GM12865 (cell line): Measurements from ENCODE around the gene FRMPD1.
"Not testable (repeated sequence)": the region's sequence is repeated elsewhere in the genome, so short reads cannot be mapped to it uniquely, and the experiment has no call there.

Source experiments
- DNase-seq: peaks from one replicate; pipeline ENCODE4 v3.0.0; 2010; ENCODE audit warnings: low read depth
- H3K4me3 ChIP-seq: 2 replicates; pipeline ENCODE4 v1.5.1; 2011; ENCODE audit warnings: mild to moderate bottlenecking, low read depth, low read length, control low read depth
- CTCF ChIP-seq: IDR thresholded peaks from 2 replicates; pipeline ENCODE4 v1.5.1; 2011; ENCODE audit warnings: low read length, control low read depth, low read depth, inconsistent platforms; ENCODE audit not compliant: insufficient read depth; ENCODE audit errors: missing control alignments

FRMPD1 gene

DNA sequence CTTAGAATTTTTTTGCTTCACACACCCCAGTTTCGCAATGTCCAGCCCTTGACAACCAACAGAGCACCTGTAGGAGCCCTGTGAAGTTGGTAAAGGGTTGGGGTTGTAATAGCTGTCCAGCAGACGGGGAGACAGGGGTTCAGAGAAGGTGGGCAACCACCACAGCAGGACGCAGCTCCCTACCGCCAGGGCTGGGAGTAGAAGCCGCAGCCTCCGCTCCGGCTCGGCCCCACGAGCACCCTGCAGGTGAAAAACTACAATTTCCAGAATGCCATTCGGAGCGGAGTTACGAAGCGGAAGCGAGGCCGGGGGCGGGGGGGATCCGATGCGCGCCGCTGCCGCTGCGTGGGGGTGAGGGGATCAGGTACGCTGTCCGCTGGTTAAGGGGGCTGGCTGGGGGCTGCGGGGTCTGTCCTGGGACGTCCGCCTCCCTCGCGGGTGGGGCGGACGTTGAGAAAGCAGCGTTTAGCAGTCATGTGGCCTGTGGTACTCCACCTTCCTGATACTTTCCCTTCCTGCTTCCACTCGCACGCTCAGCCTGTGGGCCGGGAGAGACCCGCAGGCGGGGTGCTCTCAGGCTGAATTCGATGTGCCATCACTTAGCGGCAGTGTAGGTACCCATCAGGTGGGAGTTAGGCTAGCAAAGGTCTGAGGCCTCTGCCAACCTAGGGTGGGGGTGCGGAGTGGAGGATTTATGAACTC lies 102.9 kb downstream of the FRMPD1 start, which contains the start of gene TRMT10B:
TSS of gene TRMT10B (plus strand) at position 317 of the 702 bp plus-strand sequence. CDS start 8,127 bp downstream, outside the sequence.
- DNase-seq, result peak; percentile 83
- TF ChIP-seq CTCF, result no peak

DNA sequence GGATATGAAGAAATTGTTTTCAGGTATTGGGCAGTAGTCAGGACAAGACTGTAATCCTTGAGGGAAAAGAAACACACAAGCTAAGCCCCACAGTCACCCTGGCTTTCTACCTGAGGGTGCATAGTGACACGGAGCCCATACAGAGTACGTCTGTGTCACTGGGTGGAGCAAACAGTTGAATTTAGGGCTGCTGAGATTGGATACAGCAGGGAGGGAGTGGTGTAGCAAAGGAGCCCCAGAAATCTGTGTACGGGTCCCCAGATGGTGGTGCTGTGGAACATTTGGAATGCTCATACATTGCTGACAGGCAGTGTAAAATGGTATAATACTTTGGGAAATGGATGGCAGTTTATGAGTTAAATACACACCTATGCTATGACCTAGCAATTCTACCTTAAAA lies 108.0 kb downstream of the FRMPD1 start:
- H3K4me3 ChIP-seq, result no peak overlapping the region
- no peak for DNase-seq
- no peak for TF ChIP-seq CTCF

More for the DNA sequence above, 102.9 kb downstream of the FRMPD1 start, which contains the start of gene TRMT10B:
- H3K4me3 ChIP-seq, result peak within 1 kb of the TSS; percentile 90

- DNase-seq, result no peak
- no peak for TF ChIP-seq CTCF
- no peak overlapping the region for H3K4me3 ChIP-seq
These were observed 109.8 kb downstream of the FRMPD1 start for GRCh38 chr9:37760416-37761161.

DNA sequence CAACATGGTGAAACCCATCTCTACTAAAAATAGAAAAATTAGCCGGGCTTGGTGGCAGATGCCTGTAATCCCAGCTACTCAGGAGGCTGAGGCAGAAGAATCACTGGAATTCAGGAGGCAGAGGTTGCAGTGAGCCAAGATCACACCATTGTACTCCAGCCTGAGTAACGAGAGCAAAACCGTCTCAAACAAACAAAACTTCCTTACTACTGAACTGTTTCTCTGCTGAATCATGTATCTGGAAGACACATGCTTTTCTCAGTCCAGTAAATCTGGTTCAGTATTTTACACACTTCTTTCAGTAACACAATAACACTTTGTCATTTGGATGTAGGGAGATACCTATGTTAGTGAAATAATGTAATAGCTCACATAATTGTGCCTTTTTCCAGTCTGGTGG lies 110.8 kb downstream of the FRMPD1 start:
- TF ChIP-seq CTCF, result no peak
- H3K4me3 ChIP-seq, result no peak overlapping the region
- no peak for DNase-seq

DNA sequence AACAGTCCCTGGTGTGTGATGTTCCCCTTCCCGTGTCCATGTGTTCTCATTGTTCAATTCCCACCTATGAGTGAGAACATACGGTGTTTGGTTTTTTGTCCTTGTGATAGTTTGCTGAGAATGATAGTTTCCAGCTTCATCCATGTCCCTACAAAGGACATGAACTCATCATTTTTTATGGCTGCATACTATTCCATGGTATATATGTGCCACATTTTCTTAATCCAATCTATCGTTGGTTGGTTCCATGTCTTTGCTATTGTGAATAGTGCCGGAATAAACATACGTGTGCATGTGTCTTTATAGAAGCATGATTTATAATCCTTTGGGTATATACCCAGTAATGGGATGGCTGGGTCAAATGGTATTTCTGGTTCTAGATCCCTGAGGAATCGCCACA lies 114.5 kb downstream of the FRMPD1 start:
- not testable (repeated sequence) for H3K4me3 ChIP-seq, DNase-seq

DNA sequence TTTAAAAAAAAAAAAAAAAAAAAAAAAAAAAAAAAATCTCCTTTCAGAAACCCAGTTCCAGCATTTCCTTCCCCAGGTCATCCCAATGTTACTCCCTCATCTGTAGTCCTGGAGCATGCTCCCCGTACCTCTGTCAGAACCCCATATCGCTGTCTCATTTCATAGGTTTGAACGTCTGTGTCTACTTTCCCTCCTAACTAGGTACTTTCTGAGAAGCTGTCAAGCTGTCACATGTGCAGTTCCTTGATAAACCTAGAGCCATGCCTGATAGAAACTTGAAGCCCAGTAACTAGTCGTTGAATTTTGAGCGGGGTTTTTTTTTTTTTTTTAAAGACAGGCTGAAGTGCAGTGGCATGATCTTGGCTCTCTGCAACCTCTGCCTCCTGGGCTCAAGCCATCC lies 118.6 kb downstream of the FRMPD1 start:
- DNase-seq, result no peak
- no peak for TF ChIP-seq CTCF
- H3K4me3 ChIP-seq, result no peak overlapping the region

DNA sequence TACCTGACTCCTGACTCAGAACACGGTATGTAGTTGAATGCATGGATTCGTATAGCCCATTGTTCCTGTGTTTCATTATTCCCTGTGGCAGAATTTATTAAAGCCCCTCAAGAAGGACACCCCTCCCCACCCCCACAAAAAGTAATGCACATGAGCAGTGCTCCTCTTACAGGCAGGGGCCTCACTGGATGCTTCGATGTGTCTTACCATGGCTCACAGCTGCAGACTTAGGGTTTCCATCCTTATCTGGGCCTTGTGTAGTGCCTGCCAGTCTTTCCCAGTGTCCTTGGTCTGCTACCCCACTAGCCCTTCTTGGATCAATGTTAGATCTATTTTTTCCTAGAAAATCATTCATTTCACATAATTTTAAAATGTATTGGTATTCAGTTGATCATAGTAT lies 119.2 kb downstream of the FRMPD1 start:
- no peak for DNase-seq
- no peak for TF ChIP-seq CTCF
- no peak overlapping the region for H3K4me3 ChIP-seq
